GM23338 (cell line): ENCODE measurements around the gene SAA1. TPM values are rescaled to one million over a fixed set of nuclear protein-coding genes. Genes with fewer than 3 reads are reported as not detected.

ENCODE experiments used
- ATAC-seq: fragments of 200-7000 bp; cut with Tn5 transposase; 3 replicates; pipeline ENCODE4 v1.9.1; 2020
- DNase-seq: peaks from one replicate; pipeline ENCODE4 v3.0.0-alpha.2; 2015; ENCODE audit warnings: low spot score
- H2AFZ ChIP-seq: fragments of 200-600 bp; sonication (generic); 2 replicates; pipeline ENCODE4 v1.8.0; 2016; ENCODE audit warnings: antibody characterized with exemption, mild to moderate bottlenecking, moderate library complexity
- H3F3A ChIP-seq: fragments of 200-600 bp; sonication (generic); replicated peaks from 2 replicates; pipeline ENCODE4 v1.8.0; 2017; ENCODE audit warnings: antibody characterized with exemption, mixed run types, low read depth
- H3K27ac ChIP-seq: fragments of 200-600 bp; sonication (generic); 2 replicates; pipeline ENCODE4 v1.6.1; 2016; ENCODE audit warnings: low read depth
- H3K27me3 ChIP-seq: fragments of 200-600 bp; sonication (generic); 2 replicates; pipeline ENCODE4 v1.8.0; 2016; ENCODE audit warnings: mild to moderate bottlenecking, mixed run types, moderate library complexity; ENCODE audit not compliant: insufficient read depth
- H3K36me3 ChIP-seq: fragments of 200-600 bp; sonication (generic); 2 replicates; pipeline ENCODE4 v1.8.0; 2016; ENCODE audit warnings: mild to moderate bottlenecking; ENCODE audit not compliant: insufficient read depth
- H3K4me1 ChIP-seq: fragments of 200-600 bp; sonication (generic); 2 replicates; pipeline ENCODE4 v1.8.0; 2016; ENCODE audit warnings: mild to moderate bottlenecking, moderate library complexity; ENCODE audit not compliant: insufficient read depth
- H3K4me2 ChIP-seq: fragments of 200-600 bp; sonication (generic); 2 replicates; pipeline ENCODE4 v1.7.1; 2017; ENCODE audit warnings: mixed run types
- H3K4me3 ChIP-seq: fragments of 200-600 bp; sonication (generic); 2 replicates; pipeline ENCODE4 v1.6.1; 2016; ENCODE audit warnings: mixed run types
- H3K79me2 ChIP-seq: fragments of 200-600 bp; sonication (generic); replicated peaks from 2 replicates; pipeline ENCODE4 v1.8.0; 2017; ENCODE audit warnings: mild to moderate bottlenecking; ENCODE audit not compliant: insufficient read depth
- H3K9me2 ChIP-seq: fragments of 200-600 bp; sonication (generic); 2 replicates; pipeline ENCODE4 v1.8.0; 2017; ENCODE audit not compliant: insufficient read depth
- H4K20me1 ChIP-seq: fragments of 200-600 bp; sonication (generic); replicated peaks from 2 replicates; pipeline ENCODE4 v1.8.0; 2017; ENCODE audit warnings: mild to moderate bottlenecking; ENCODE audit not compliant: insufficient read depth
- H3K27ac Mint-ChIP-seq: 2 replicates; pipeline ENCODE4 v1.8.0; 2020; ENCODE audit warnings: inconsistent platforms, mild to moderate bottlenecking, moderate library complexity, mixed read lengths
- H3K27me3 Mint-ChIP-seq: 3 replicates; pipeline ENCODE4 v1.8.0; 2022; ENCODE audit warnings: low read depth, mild to moderate bottlenecking, moderate library complexity, mixed read lengths, inconsistent platforms; ENCODE audit not compliant: insufficient read depth, poor library complexity
- H3K36me3 Mint-ChIP-seq: 3 replicates; pipeline ENCODE4 v1.8.0; 2021; ENCODE audit warnings: low read depth, mild to moderate bottlenecking, inconsistent platforms, moderate library complexity, mixed read lengths
- H3K4me1 Mint-ChIP-seq: 3 replicates; pipeline ENCODE4 v1.8.0; 2020; ENCODE audit warnings: mild to moderate bottlenecking, inconsistent platforms, mixed read lengths
- H3K4me3 Mint-ChIP-seq: 3 replicates; pipeline ENCODE4 v1.8.0; 2021; ENCODE audit warnings: moderate library complexity, mild to moderate bottlenecking, inconsistent platforms, mixed read lengths
- H3K9me3 Mint-ChIP-seq: 3 replicates; pipeline ENCODE4 v1.8.0; 2020; ENCODE audit warnings: moderate library complexity, mild to moderate bottlenecking, inconsistent platforms, mixed read lengths
- EZH2 ChIP-seq: fragments of 200-600 bp; sonication (generic); IDR thresholded peaks from one replicate; pipeline ENCODE4 v1.8.0; 2017; ENCODE audit warnings: antibody characterized with exemption, mild to moderate bottlenecking, low read depth; ENCODE audit not compliant: unreplicated experiment
- EZH2phosphoT487 ChIP-seq: fragments of 200-600 bp; sonication (generic); IDR thresholded peaks from one replicate; pipeline ENCODE4 v1.8.1; 2018; ENCODE audit warnings: antibody characterized with exemption; ENCODE audit not compliant: unreplicated experiment
- NANOG ChIP-seq: IDR thresholded peaks from 2 replicates; pipeline ENCODE4 v1.6.1; 2016; ENCODE audit warnings: antibody characterized with exemption, borderline replicate concordance
- POLR2AphosphoS5 ChIP-seq: IDR thresholded peaks from 2 replicates; pipeline ENCODE4 v1.6.1; 2016; ENCODE audit warnings: antibody characterized with exemption, low read depth
- ZNF331 ChIP-seq: fragments of 250-450 bp; sonication (Bioruptor Pico); IDR thresholded peaks from 2 replicates; pipeline ENCODE4 v1.5.0; 2020; ENCODE audit warnings: low read depth, mild to moderate bottlenecking, moderate library complexity
- polyA plus RNA-seq: library from polyadenylated mRNA; unstranded; fragments of >200 nt; fragmentation: Nextera tagmentation; extraction: Ambion mirVana; gene quantifications from 2 replicates; pipeline ENCODE4 v1.2.1, GENCODE V29; 2016
- total RNA-seq: library from RNA; depleted of rRNA; stranded (reverse); fragments of >200 nt; shearing (Covaris generic); gene quantifications from 2 replicates; pipeline ENCODE4 v1.2.3, GENCODE V29; 2014
- TF ChIP-seq, protein P1 (sequence below): IDR thresholded peaks from 2 replicates; pipeline ENCODE4 v1.6.1; 2016; ENCODE audit warnings: antibody characterized with exemption
- TF ChIP-seq, protein P2 (sequence below), 2 experiments: fragments of 200-600 bp in 1 of 2; sonication (generic) in 1 of 2; conservative IDR thresholded peaks; 2 replicates each; pipeline versions ENCODE4 v1.5.1 to v1.6.1; 2016 to 2017; ENCODE audit warnings: antibody characterized with exemption in 2 of 2, low read depth in 2 of 2, mild to moderate bottlenecking in 2 of 2, moderate library complexity in 1 of 2
- TF ChIP-seq, protein P3 (sequence below): IDR thresholded peaks from one replicate; pipeline ENCODE4 v1.6.1; 2018; ENCODE audit warnings: antibody characterized with exemption; ENCODE audit not compliant: unreplicated experiment

The SAA1 gene
- total and polyA plus RNA-seq, 2 experiments from 2014 or later, result not detected

DNA sequence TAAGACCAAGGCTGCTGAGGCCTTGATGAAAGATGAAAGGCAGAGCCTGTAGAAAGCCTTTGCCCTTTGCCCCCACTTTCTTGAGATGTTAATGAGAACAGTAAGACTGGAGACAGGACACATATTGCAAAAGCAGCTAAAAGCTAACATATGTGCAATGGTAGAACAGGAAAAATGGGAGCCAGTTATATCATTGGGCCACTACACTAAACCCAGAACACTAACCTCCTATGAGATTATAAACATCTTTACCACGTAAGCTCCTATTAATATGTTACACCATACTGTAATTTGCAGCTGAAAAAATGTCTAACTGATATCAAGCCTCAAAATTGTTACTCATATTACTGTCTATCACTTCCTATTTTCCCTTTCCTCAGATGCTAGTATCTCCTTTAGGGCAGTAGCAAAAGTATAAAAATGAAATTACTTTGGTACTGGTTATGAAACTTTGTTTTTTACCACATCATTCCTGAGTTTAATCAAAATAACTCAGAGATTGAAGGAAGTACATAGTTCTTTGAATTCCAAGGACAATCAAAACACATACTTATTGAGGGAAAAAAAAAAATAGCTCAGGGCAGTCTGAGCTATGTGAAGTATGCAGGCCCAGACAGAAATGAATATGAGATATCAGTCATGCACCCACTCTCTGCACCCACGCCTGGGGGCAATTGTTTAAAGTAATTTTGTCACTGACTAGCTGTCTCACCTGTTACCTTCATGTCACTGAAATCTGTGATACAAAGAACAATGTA, 46.8 kb downstream of the SAA1 start:
- Histone ChIP-seq H3K4me1 (no peaks in the 10 kb centered on the region), H3K27me3 (no peaks in the 10 kb centered on the region), H3K36me3 (peaks cover 31% of the 10 kb centered on the region), H3K4me3 (no peak overlapping the region), H3K4me2 (no peak overlapping the region), H3K27ac (no peak overlapping the region), H3F3A (no peaks in the 10 kb centered on the region), H4K20me1 (no peaks in the 10 kb centered on the region; the same call in none of the 2 replicates), H3K9me2 (no peaks in the 10 kb centered on the region), H3K79me2 (peaks cover 55% of the 10 kb centered on the region), H2AFZ (no peak overlapping the region)
- 0 out of 2 replicates have a peak overlapping the region, but pooled peaks have one; percentile 23 for H3K27ac Mint-ChIP-seq
- no peaks in the 10 kb centered on the region for H3K9me3 Mint-ChIP-seq
- no peak for DNase-seq
- no peaks in the 10 kb centered on the region for H3K4me1 Mint-ChIP-seq
- ATAC-seq, result no peak
- H3K27me3 Mint-ChIP-seq, result no peaks in the 10 kb centered on the region
- TF ChIP-seq POLR2AphosphoS5, result no peak
- no peak for TF ChIP-seq EZH2
- TF ChIP-seq EZH2phosphoT487, result no peak
- no peak for TF ChIP-seq NANOG
- TF ChIP-seq, protein P1, sequence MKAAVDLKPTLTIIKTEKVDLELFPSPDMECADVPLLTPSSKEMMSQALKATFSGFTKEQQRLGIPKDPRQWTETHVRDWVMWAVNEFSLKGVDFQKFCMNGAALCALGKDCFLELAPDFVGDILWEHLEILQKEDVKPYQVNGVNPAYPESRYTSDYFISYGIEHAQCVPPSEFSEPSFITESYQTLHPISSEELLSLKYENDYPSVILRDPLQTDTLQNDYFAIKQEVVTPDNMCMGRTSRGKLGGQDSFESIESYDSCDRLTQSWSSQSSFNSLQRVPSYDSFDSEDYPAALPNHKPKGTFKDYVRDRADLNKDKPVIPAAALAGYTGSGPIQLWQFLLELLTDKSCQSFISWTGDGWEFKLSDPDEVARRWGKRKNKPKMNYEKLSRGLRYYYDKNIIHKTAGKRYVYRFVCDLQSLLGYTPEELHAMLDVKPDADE, result no peak
- TF ChIP-seq, protein P2, sequence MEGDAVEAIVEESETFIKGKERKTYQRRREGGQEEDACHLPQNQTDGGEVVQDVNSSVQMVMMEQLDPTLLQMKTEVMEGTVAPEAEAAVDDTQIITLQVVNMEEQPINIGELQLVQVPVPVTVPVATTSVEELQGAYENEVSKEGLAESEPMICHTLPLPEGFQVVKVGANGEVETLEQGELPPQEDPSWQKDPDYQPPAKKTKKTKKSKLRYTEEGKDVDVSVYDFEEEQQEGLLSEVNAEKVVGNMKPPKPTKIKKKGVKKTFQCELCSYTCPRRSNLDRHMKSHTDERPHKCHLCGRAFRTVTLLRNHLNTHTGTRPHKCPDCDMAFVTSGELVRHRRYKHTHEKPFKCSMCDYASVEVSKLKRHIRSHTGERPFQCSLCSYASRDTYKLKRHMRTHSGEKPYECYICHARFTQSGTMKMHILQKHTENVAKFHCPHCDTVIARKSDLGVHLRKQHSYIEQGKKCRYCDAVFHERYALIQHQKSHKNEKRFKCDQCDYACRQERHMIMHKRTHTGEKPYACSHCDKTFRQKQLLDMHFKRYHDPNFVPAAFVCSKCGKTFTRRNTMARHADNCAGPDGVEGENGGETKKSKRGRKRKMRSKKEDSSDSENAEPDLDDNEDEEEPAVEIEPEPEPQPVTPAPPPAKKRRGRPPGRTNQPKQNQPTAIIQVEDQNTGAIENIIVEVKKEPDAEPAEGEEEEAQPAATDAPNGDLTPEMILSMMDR (conservative IDR thresholded peaks at IDR 0.05; ENCODE audit: low read depth in 2 of 2), result no peak
- TF ChIP-seq ZNF331, result no peak
- TF ChIP-seq, protein P3, sequence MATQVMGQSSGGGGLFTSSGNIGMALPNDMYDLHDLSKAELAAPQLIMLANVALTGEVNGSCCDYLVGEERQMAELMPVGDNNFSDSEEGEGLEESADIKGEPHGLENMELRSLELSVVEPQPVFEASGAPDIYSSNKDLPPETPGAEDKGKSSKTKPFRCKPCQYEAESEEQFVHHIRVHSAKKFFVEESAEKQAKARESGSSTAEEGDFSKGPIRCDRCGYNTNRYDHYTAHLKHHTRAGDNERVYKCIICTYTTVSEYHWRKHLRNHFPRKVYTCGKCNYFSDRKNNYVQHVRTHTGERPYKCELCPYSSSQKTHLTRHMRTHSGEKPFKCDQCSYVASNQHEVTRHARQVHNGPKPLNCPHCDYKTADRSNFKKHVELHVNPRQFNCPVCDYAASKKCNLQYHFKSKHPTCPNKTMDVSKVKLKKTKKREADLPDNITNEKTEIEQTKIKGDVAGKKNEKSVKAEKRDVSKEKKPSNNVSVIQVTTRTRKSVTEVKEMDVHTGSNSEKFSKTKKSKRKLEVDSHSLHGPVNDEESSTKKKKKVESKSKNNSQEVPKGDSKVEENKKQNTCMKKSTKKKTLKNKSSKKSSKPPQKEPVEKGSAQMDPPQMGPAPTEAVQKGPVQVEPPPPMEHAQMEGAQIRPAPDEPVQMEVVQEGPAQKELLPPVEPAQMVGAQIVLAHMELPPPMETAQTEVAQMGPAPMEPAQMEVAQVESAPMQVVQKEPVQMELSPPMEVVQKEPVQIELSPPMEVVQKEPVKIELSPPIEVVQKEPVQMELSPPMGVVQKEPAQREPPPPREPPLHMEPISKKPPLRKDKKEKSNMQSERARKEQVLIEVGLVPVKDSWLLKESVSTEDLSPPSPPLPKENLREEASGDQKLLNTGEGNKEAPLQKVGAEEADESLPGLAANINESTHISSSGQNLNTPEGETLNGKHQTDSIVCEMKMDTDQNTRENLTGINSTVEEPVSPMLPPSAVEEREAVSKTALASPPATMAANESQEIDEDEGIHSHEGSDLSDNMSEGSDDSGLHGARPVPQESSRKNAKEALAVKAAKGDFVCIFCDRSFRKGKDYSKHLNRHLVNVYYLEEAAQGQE, result no peak
- no peak overlapping the region for H3K4me3 Mint-ChIP-seq
- peaks cover 38% of the 10 kb centered on the region for H3K36me3 Mint-ChIP-seq
